H1 (cell line): ENCODE data around the gene ADRB2. TPM values are rescaled to one million over a fixed set of nuclear protein-coding genes. Genes with fewer than 3 reads are reported as not detected.

Source experiments
- CTCF ChIA-PET: fragments of 300-600 bp; sonication (Branson Sonifier 250); formaldehyde crosslinking; loops from one replicate; lab custom pipeline; 2021; ENCODE audit not compliant: partially characterized antibody; lab: Charles Lee
- POLR2A ChIA-PET: fragments of 300-600 bp; sonication (Branson Sonifier 250); formaldehyde crosslinking; loops from one replicate; lab custom pipeline; 2021; ENCODE audit warnings: inconsistent platforms; ENCODE audit not compliant: partially characterized antibody; lab: Charles Lee
- DNase-seq, 2 experiments: peaks; one replicate each; pipeline versions ENCODE4 v3.0.0 to v3.0.0-alpha.2; 2010 to 2022; ENCODE audit warnings: low spot score in 2 of 2, low read depth in 1 of 2, mixed read lengths in 1 of 2
- FAIRE-seq: peaks from 2 replicates; lab custom pipeline; 2011; peaks lifted over from hg19 to GRCh38; lab: Jason Lieb, UNC
- H2AFZ ChIP-seq: 2 replicates; pipeline ENCODE4 v1.8.1; 2012; ENCODE audit warnings: low read length, inconsistent platforms
- H2AK5ac ChIP-seq: 2 replicates; pipeline ENCODE4 v1.6.1; 2013; ENCODE audit warnings: low read depth, low read length
- H2BK120ac ChIP-seq: replicated peaks from 2 replicates; pipeline ENCODE3; 2013; ENCODE audit warnings: low read depth, low read length, inconsistent platforms
- H2BK12ac ChIP-seq: 2 replicates; pipeline ENCODE4 v1.6.1; 2013; ENCODE audit warnings: low read depth, low read length
- H2BK15ac ChIP-seq: 2 replicates; pipeline ENCODE4 v1.6.1; 2013; ENCODE audit warnings: low read length
- H2BK20ac ChIP-seq: 2 replicates; pipeline ENCODE4 v1.6.1; 2013; ENCODE audit warnings: low read length
- H2BK5ac ChIP-seq: 2 replicates; pipeline ENCODE4 v1.6.1; 2013; ENCODE audit warnings: low read depth, low read length
- H3K14ac ChIP-seq: 2 replicates; pipeline ENCODE4 v1.6.1; 2013; ENCODE audit warnings: inconsistent platforms; ENCODE audit not compliant: insufficient read length
- H3K18ac ChIP-seq: 2 replicates; pipeline ENCODE4 v1.6.1; 2013; ENCODE audit warnings: low read length; ENCODE audit errors: extremely low read depth
- H3K23ac ChIP-seq: 2 replicates; pipeline ENCODE4 v1.6.1; 2013; ENCODE audit warnings: inconsistent platforms; ENCODE audit not compliant: insufficient read length
- H3K23me2 ChIP-seq: 2 replicates; pipeline ENCODE4 v1.6.1; 2013; ENCODE audit warnings: low read depth, low read length
- H3K27ac ChIP-seq: 2 replicates; pipeline ENCODE4 v1.6.1; 2011; ENCODE audit warnings: low read depth, low read length, inconsistent platforms
- H3K27me3 ChIP-seq, 4 experiments: replicated peaks in 1 of 4; 1 replicate in 1 of 4; 2 replicates in 3 of 4; pipeline versions ENCODE4 v1.6.1 to v1.8.1; 2011 to 2013; ENCODE audit warnings: low read length in 3 of 4, mild to moderate bottlenecking in 3 of 4, inconsistent platforms in 2 of 4, mixed read lengths in 2 of 4, moderate library complexity in 1 of 4; ENCODE audit not compliant: control insufficient read depth in 3 of 4, insufficient read depth in 3 of 4; ENCODE audit errors: extremely low read depth in 1 of 4
- H3K36me3 ChIP-seq, 4 experiments: 2 replicates each; pipeline versions ENCODE4 v1.6.1 to v1.8.1; 2011 to 2013; ENCODE audit warnings: mild to moderate bottlenecking in 4 of 4, low read length in 3 of 4, moderate library complexity in 2 of 4, control low read depth in 1 of 4, inconsistent platforms in 1 of 4; ENCODE audit not compliant: insufficient read depth in 4 of 4, control insufficient read depth in 2 of 4
- H3K4ac ChIP-seq: replicated peaks from 2 replicates; pipeline ENCODE3; 2013; ENCODE audit warnings: low read length, low read depth, mixed read lengths, inconsistent platforms; ENCODE audit not compliant: insufficient read length
- H3K4me1 ChIP-seq, 4 experiments: replicated peaks in 1 of 4; 1 replicate in 1 of 4; 2 replicates in 3 of 4; pipeline versions ENCODE4 v1.6.1 to v1.8.1; 2011 to 2013; ENCODE audit warnings: low read length in 3 of 4, inconsistent platforms in 2 of 4, mixed read lengths in 1 of 4; ENCODE audit not compliant: insufficient read depth in 4 of 4, control insufficient read depth in 3 of 4
- H3K4me2 ChIP-seq, 2 experiments: 2 replicates each; pipeline versions ENCODE4 v1.6.1 to v1.8.1; 2011 to 2013; ENCODE audit warnings: low read depth in 2 of 2, low read length in 2 of 2, control low read depth in 1 of 2, inconsistent platforms in 1 of 2, mild to moderate bottlenecking in 1 of 2; ENCODE audit not compliant: insufficient read depth in 1 of 2
- H3K4me3 ChIP-seq, 4 experiments: fragments of 200-600, 300-600 bp in 1 of 4; sonication (generic), shearing (Covaris generic), sonication (Bioruptor Twin) in 1 of 4; 2 replicates each; pipeline versions ENCODE4 v1.5.1 to v1.8.1; 2011 to 2016; ENCODE audit warnings: low read length in 4 of 4, low read depth in 3 of 4, control low read depth in 2 of 4, inconsistent platforms in 2 of 4, mild to moderate bottlenecking in 2 of 4, mixed read lengths in 1 of 4, moderate library complexity in 1 of 4; ENCODE audit not compliant: insufficient read depth in 2 of 4; ENCODE audit errors: extremely low read depth in 1 of 4
- H3K56ac ChIP-seq: replicated peaks from 2 replicates; pipeline ENCODE3; 2013; ENCODE audit warnings: low read depth, mild to moderate bottlenecking, mixed read lengths, low read length, inconsistent platforms; ENCODE audit not compliant: insufficient read length
- H3K79me1 ChIP-seq: 2 replicates; pipeline ENCODE4 v1.6.1; 2013; ENCODE audit warnings: low read depth, low read length, control low read depth
- H3K79me2 ChIP-seq, 2 experiments: 2 replicates each; pipeline versions ENCODE4 v1.6.1 to v1.8.1; 2012 to 2013; ENCODE audit warnings: low read length in 2 of 2, mild to moderate bottlenecking in 2 of 2, inconsistent platforms in 1 of 2; ENCODE audit not compliant: insufficient read depth in 2 of 2, control insufficient read depth in 1 of 2
- H3K9ac ChIP-seq, 4 experiments: replicated peaks in 1 of 4; 1 replicate in 1 of 4; 2 replicates in 3 of 4; pipeline versions ENCODE4 v1.6.1 to v1.8.1; 2011 to 2013; ENCODE audit warnings: low read depth in 3 of 4, low read length in 3 of 4, control low read depth in 2 of 4, mild to moderate bottlenecking in 2 of 4, moderate library complexity in 2 of 4, inconsistent platforms in 1 of 4; ENCODE audit errors: extremely low read depth in 1 of 4
- H3K9me3 ChIP-seq, 2 experiments: 2 replicates each; pipeline versions ENCODE4 v1.6.1 to v1.8.1; 2012 to 2013; ENCODE audit warnings: mild to moderate bottlenecking in 2 of 2, moderate library complexity in 2 of 2, control low read depth in 1 of 2, inconsistent platforms in 1 of 2, low read depth in 1 of 2, low read length in 1 of 2, mixed read lengths in 1 of 2; ENCODE audit not compliant: insufficient read depth in 2 of 2
- H4K20me1 ChIP-seq, 2 experiments: replicated peaks in 1 of 2; 2 replicates each; pipeline versions ENCODE3 to v1.8.1; 2011 to 2013; ENCODE audit warnings: inconsistent platforms in 2 of 2, low read length in 2 of 2, mild to moderate bottlenecking in 1 of 2; ENCODE audit not compliant: insufficient read depth in 2 of 2, control insufficient read depth in 1 of 2
- H4K5ac ChIP-seq: 2 replicates; pipeline ENCODE4 v1.6.1; 2013; ENCODE audit warnings: low read length, low read depth, mixed read lengths, inconsistent platforms; ENCODE audit not compliant: insufficient read length
- H4K8ac ChIP-seq: 2 replicates; pipeline ENCODE4 v1.8.0; 2013; ENCODE audit warnings: mild to moderate bottlenecking, moderate library complexity, low read length, inconsistent platforms; ENCODE audit not compliant: insufficient read depth; ENCODE audit errors: extremely low read depth
- H4K91ac ChIP-seq: replicated peaks from 2 replicates; pipeline ENCODE3; 2013; ENCODE audit warnings: low read length, mixed read lengths, inconsistent platforms; ENCODE audit not compliant: insufficient read length
- GABPA ChIP-seq: IDR thresholded peaks from 2 replicates; pipeline ENCODE4 v1.6.1; 2011; ENCODE audit warnings: mild to moderate bottlenecking, low read length, moderate library complexity, borderline replicate concordance; ENCODE audit not compliant: insufficient read depth
- KDM1A ChIP-seq: fragments of 200-600, 300-600 bp; sonication (generic); IDR thresholded peaks from 2 replicates; pipeline ENCODE4 v1.7.1; 2016; ENCODE audit warnings: mild to moderate bottlenecking, low read length, borderline replicate concordance
- RXRA ChIP-seq: IDR thresholded peaks from 2 replicates; pipeline ENCODE4 v1.6.1; 2011; ENCODE audit warnings: low read depth, mild to moderate bottlenecking, low read length, moderate library complexity; ENCODE audit not compliant: insufficient read depth
- SIN3A ChIP-seq, 2 experiments: IDR thresholded peaks in 1 of 2; conservative IDR thresholded peaks in 1 of 2; 2 replicates each; pipeline ENCODE4 v1.6.1; 2011 to 2012; ENCODE audit warnings: low read length in 2 of 2, improper control_type of control experiment in 1 of 2, low read depth in 1 of 2, mild to moderate bottlenecking in 1 of 2
- SIX5 ChIP-seq: IDR thresholded peaks from 2 replicates; pipeline ENCODE4 v1.6.1; 2011; ENCODE audit warnings: mild to moderate bottlenecking, low read depth, low read length
- TAF1 ChIP-seq: IDR thresholded peaks from 2 replicates; pipeline ENCODE4 v1.6.1; 2011; ENCODE audit warnings: mild to moderate bottlenecking, low read depth, low read length
- WGBS, 2 experiments: shearing (Covaris generic) in 1 of 2; methylation state at CpG; one replicate each; pipeline versions ENCODE4 v1.1.6 to v1.1.7; 2013 to 2015; ENCODE audit warnings: low lambda C conversion rate in 2 of 2, mixed read lengths in 2 of 2, inconsistent platforms in 1 of 2, low coverage in 1 of 2, missing lambda C conversion rate in 1 of 2; ENCODE audit not compliant: insufficient replicate concordance in 2 of 2, insufficient coverage in 1 of 2, insufficient read length in 1 of 2; ENCODE audit errors: extremely low coverage in 1 of 2, missing lambda C conversion rate in 1 of 2; 5-methylcytosine and 5-hydroxymethylcytosine counted together
- polyA plus RNA-seq, 7 experiments: library from polyadenylated mRNA; depleted of rRNA in 3 of 7; stranded (reverse) in 5 of 7; unstranded in 2 of 7; fragments of >200 nt in 5 of 7; fragments of 200-250 nt in 2 of 7; gene quantifications; 1 replicate in 5 of 7; 2 replicates in 1 of 7; 4 replicates in 1 of 7; pipeline versions ENCODE4 v1.2.1 to v1.2.3, GENCODE V29; 2011 to 2013; ENCODE audit warnings: missing spikeins in 2 of 7, mixed read lengths in 2 of 7
- total RNA-seq: library from RNA; stranded (reverse); fragmentation: NEBNext Ultra II Directional; extraction: Animal tissue kit (Norgen Biotek cat#: 25700); gene quantifications from 2 replicates; pipeline ENCODE4 v1.2.1, GENCODE V29; 2021

Gene ADRB2
- total and polyA plus RNA-seq, 2 of the 8 experiments (the other 6 are each of a cell fraction or from before 2014, with no cell fraction given): 0.65 to 0.77 TPM

- no peak overlapping the region for H3K27ac ChIP-seq
- H2BK15ac ChIP-seq: no peak overlapping the region
- H2BK5ac ChIP-seq: no peak overlapping the region
- no peak overlapping the region for H3K56ac ChIP-seq
- no peak overlapping the region for H2AFZ ChIP-seq
- no peak overlapping the region for H3K4ac ChIP-seq
- H3K79me2 ChIP-seq: no peaks in the 10 kb centered on the region
- no peaks in the 10 kb centered on the region for H3K36me3 ChIP-seq
- H4K91ac ChIP-seq: no peak overlapping the region
- no peak overlapping the region for H4K8ac ChIP-seq
- H4K5ac ChIP-seq: no peak overlapping the region
- no peaks in the 10 kb centered on the region for H3K4me1 ChIP-seq
- no peak overlapping the region for H3K4me3 ChIP-seq
- no peaks in the 10 kb centered on the region for H3K9me3 ChIP-seq
- H3K18ac ChIP-seq: no peak overlapping the region
- H2BK20ac ChIP-seq: no peak overlapping the region
- 88% methylated on average over 4 of the region's 4 CpGs; no CpG with 5 or more reads in 1 of the 2 experiments for WGBS, 2 experiments
- POLR2A ChIA-PET: no interaction called here
- CTCF ChIA-PET: interaction anchor here (0.7 to 3.0 kb wide), 5 partner anchors 12 to 349 kb away, joined by 3 to 16 read pairs (median 5); partner anchors contain the start of gene ABLIM3
- no peak overlapping the region for H3K23ac ChIP-seq
- no peak overlapping the region for H3K4me2 ChIP-seq
- no peak overlapping the region for H2AK5ac ChIP-seq
- no peaks in the 10 kb centered on the region for H4K20me1 ChIP-seq
- no peak overlapping the region for H2BK12ac ChIP-seq
- TF ChIP-seq GABPA: no peak
- no peak for TF ChIP-seq TAF1
- TF ChIP-seq SIX5: no peak
- TF ChIP-seq SIN3A (conservative IDR thresholded peaks at IDR 0.05 in 1 of 2, IDR thresholded peaks at IDR 0.05 in 1 of 2; ENCODE audit: low read depth in 1 of 2, low read length in 2 of 2): no peak
- no peak for TF ChIP-seq RXRA
- TF ChIP-seq KDM1A: no peak
- no peak overlapping the region for H3K9ac ChIP-seq
- H3K23me2 ChIP-seq: no peaks in the 10 kb centered on the region
- H3K79me1 ChIP-seq: no peaks in the 10 kb centered on the region
- H3K27me3 ChIP-seq: no peaks in the 10 kb centered on the region
- no peak overlapping the region for H3K14ac ChIP-seq
- FAIRE-seq: no peak
- H2BK120ac ChIP-seq: no peak overlapping the region
- no peak for DNase-seq
Measured at GRCh38 chr5:148792744-148793143, 33.7 kb upstream of the ADRB2 start.
